SH-SY5Y (cell line): Measurements from ENCODE around the gene LRBA.

Experiments
- GATA2 ChIP-seq: IDR thresholded peaks from 2 replicates; pipeline ENCODE4 v1.6.1; 2011; ENCODE audit warnings: mild to moderate bottlenecking, low read depth, low read length
- GATA3 ChIP-seq: IDR thresholded peaks from 2 replicates; pipeline ENCODE4 v1.6.1; 2011; ENCODE audit warnings: low read depth, mild to moderate bottlenecking, low read length, moderate library complexity

Gene LRBA

GRCh38 chr4:150641612-150642011 is 373.5 kb downstream of the LRBA start:
- TF ChIP-seq GATA3, result no peak

GRCh38 chr4:150632639-150633038 is 382.4 kb downstream of the LRBA start:
- TF ChIP-seq GATA2 (no peak), GATA3 (no peak)

DNA sequence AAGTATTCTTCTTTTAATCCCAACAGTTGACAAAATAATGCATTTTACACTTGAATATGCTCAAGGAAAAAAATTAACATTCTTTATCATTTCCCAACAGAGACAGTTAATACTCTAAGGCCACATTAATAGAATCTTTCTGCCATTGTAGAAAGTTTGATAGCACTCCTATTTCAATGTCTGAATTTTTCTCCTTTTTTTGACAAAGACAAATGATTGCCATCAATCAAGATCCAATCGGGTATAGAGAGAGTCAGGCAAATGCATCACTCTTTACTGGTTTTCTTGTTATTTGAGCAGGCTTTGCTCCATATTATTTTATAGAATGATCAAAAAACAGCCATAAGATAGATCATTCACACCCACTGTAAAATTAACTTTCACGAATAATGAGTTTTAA is 387.0 kb downstream of the LRBA start:
- TF ChIP-seq GATA2 (no peak), GATA3 (no peak)

DNA sequence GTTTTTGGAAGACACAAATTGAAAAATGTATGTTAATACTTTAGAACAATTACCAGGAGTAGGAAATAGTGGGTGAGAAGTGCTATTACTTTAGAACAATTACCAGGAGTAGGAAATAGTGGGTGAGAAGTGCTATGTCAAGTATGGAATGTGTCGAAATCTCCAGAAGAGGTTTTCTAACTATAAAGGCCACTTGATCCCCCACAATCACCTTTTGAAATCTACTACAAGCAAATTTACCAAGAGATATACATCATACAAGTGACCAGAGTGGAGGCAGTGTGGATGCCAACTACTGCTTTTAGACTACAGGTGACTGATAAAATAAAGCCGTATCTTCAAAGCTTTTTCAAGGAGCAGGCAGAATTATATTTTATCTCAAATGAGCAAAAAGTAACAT is 390.1 kb downstream of the LRBA start:
- no peak for TF ChIP-seq GATA3
- TF ChIP-seq GATA2, result no peak

DNA sequence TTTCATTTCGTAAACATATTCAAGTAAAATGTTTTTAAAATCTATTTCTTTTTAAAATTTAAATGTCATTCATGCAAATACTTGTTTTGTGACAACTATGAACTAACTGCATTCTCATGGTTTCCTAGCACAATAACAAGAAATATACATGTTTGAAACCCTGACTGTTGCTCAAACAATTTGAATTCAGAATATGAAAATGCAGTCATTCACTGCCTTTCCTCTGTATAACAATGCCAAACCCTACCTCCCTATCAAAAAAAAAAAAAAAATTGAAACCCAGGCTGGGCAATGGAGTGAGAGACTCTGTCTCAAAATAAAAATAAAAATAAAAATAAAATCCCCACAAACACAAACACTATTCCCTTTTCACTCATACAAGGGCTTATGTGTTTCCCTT is 391.0 kb downstream of the LRBA start:
- TF ChIP-seq GATA3 (no peak), GATA2 (no peak)

DNA sequence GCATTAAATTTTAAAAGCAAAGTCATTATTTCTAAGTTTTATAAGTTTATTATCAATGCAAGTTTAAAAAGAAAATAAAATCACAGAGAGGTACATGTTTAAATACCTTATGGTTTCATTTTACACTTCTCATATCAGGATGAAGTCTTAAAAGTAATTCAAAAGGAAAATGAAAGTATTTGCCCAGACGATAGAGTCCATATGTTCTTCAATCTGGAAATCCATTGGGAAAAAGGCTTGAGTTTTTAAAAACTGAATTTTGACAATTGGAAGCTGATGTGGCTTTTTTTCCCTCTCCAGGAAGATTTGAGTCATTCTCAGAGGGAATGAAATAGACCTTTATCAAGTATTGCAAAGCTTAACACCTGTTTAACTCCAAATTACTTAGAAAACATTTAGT is 396.0 kb downstream of the LRBA start:
- TF ChIP-seq GATA2 (no peak), GATA3 (no peak)

- TF ChIP-seq GATA3 (no peak), GATA2 (no peak)
Measured at GRCh38 chr4:150609131-150609530, 406.0 kb downstream of the LRBA start.

DNA sequence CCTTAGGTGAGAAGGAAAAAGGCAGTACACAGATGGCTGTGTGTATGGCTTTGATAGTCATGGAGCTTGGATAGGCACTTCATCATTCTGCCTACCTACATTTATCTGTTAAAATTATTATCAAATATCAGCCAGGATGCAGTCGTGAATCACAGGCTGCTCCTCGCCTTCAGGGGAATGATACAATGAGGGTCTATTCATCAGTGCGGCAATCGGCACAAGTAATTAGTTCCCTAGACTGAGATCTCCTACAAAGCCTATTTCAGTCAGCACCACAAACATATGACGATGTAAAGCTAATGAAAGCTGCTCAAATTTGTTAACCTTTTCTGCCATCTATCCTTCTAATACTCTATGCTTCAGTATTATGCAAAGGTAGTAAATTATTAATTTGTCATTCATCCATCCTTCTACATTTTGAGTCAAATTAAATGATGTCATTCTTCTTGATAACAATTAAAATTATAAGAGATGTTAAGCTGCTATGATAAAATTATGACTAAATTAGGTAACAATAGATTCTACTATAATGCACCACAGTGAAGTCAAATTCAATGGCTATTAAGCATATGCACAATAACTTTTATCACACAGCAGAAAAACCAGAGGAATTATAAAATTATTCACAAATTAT is 414.2 kb downstream of the LRBA start:
- no peak for TF ChIP-seq GATA3
- no peak for TF ChIP-seq GATA2

- TF ChIP-seq GATA3 (no peak), GATA2 (no peak)
Measured at GRCh38 chr4:150599547-150599946, 415.5 kb downstream of the LRBA start.

DNA sequence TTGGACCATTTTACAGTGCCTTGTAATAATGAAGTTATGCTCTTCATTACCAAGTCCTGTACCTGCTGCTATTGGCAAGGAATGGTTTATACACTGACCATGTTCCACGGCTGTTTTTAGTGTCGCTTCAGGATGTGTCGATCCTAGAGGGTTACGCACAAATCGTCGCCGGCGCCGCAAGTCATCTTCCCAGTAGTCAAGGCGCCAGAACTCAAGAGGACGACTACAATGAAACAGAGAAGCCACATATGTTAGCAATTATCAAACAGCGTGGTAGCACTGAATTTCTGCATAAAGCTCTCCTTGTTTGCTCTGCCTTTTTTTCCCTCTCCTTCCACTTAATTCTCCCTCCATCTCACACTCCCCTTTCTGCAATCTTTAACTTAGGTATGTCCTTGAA is 416.2 kb downstream of the LRBA start:
- TF ChIP-seq GATA3, result no peak

DNA sequence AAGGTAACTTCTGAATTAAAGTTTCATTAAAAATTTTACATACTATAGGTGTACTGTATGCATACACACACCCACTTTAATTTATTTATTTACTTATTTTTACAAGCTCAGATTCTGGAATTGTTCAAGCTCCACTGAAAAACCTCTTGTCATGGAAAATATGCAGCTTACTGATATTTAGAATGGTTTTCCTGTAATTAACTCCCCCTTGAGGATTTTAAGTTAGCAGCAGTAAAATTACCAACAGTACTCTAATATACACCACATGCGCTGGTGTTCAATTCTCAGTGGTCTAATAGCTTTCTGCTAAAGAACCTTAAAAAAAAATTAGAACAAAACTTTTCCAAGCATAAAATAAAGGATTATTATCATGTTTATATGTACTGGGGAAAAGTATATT is 421.1 kb downstream of the LRBA start:
- TF ChIP-seq GATA3 (no peak), GATA2 (no peak)

GRCh38 chr4:150591904-150592303 is 423.2 kb downstream of the LRBA start:
- no peak for TF ChIP-seq GATA3
- no peak for TF ChIP-seq GATA2

DNA sequence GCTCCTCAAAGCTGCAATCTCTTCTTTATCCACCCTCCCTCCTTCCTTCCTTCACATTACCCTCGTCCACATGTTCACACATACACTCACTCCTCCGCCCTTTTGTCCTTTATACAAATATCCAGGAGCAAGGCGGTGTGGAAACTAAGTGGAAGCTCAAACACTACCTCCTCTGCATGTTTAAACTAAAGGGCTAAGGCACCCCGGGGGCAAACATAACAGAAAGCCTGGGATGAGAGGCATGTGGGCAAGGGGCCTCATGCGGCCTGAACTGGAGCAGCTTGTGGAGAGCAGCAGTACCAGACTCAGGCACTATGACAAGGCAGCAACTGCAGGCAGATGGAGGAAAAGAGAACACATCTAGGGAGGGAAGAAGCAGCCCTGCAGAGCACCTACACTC is 423.7 kb downstream of the LRBA start:
- TF ChIP-seq GATA3, result no peak
- no peak for TF ChIP-seq GATA2

DNA sequence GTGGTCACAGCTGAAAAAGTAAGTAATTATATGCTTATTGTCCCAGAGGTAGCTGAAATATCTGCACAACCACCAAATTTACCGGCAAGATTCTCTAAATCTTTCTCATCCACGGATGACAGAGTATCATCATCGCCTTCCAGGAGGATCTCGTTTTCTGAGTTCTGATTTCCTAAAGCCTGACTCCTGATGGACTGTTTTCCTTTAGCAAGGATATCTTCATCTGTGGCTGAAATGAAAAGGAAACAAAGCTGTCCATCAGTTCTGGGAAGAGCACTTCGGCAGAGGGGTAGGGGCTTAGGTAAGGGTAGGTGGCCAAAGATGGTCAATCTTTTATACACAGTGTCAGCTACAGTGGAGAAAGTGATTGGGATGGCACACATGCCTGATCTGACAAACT is 424.5 kb downstream of the LRBA start:
- TF ChIP-seq GATA3 (no peak), GATA2 (no peak)

GRCh38 chr4:150589157-150589556 is 425.9 kb downstream of the LRBA start:
- TF ChIP-seq GATA3 (peak; percentile 34; the same call in 1 of the 2 replicates), GATA2 (peak; percentile 75; the same call in 1 of the 2 replicates)

DNA sequence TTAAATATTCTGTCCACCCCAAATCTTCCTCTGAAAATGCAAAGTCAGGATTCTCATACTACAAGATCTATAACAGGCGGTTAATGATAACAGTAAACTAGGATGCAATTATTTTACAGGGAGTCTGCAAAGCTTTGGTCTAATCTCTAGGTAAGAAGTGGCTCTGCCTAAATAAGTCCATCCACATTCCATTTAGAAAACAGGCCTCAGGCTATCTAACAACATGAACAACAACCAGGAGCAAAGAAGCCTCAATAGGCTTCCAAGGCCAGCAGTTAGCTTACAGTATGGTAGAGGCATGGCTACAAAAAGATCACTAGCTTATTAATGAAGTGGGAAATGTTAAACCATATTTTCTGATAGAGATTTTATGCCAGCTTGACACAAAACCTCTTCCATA is 426.8 kb downstream of the LRBA start:
- TF ChIP-seq GATA3 (no peak), GATA2 (no peak)
